ENCODE measurements around the gene ARMS2. TPM values are rescaled to one million over a fixed set of nuclear protein-coding genes. Genes with fewer than 3 reads are reported as not detected.

ARMS2 gene
- total RNA-seq, 2 donors from 2014 or later = not detected

- intact Hi-C loops (cut with DNase I) = no loop called here
- no peak overlapping the region for H3K27ac ChIP-seq
- no peak for TF ChIP-seq CTCF (IDR thresholded peaks at IDR 0.05)
- no peaks in the 10 kb centered on the region for H3K36me3 ChIP-seq
- peak overlapping the region in 1 of 2 donors; percentile 21 for H3K9ac ChIP-seq (ENCODE audit: low read depth in 2 of 2, low read length in 2 of 2)
- peaks cover 20% of the 10 kb centered on the region for H3K27me3 ChIP-seq
- H3K4me3 ChIP-seq = no peak overlapping the region
- peaks cover 3% of the 10 kb centered on the region for H3K4me1 ChIP-seq
- H3K9me3 ChIP-seq = no peaks in the 10 kb centered on the region
- no peak for DNase-seq
Observed at GRCh38 chr10:122463466-122464249, 9.2 kb downstream of the ARMS2 start.

GRCh38 chr10:122464250-122464510 is 9.7 kb downstream of the ARMS2 start:
- H3K4me1 ChIP-seq = peaks cover 3% of the 10 kb centered on the region
- DNase-seq = no peak
- H3K4me3 ChIP-seq = no peak overlapping the region
- H3K9ac ChIP-seq (ENCODE audit: low read depth in 2 of 2, low read length in 2 of 2) = no peak overlapping the region
- intact Hi-C loops (cut with DNase I) = no loop called here
- no peaks in the 10 kb centered on the region for H3K36me3 ChIP-seq
- no peak for TF ChIP-seq CTCF (IDR thresholded peaks at IDR 0.05)
- H3K27me3 ChIP-seq = peaks cover 20% of the 10 kb centered on the region
- no peaks in the 10 kb centered on the region for H3K9me3 ChIP-seq
- H3K27ac ChIP-seq = no peak overlapping the region

GRCh38 chr10:122464586-122464985 is 10.1 kb downstream of the ARMS2 start:
- Histone ChIP-seq H3K9me3 (no peaks in the 10 kb centered on the region), H3K9ac (ENCODE audit: low read depth in 2 of 2, low read length in 2 of 2) (no peak overlapping the region), H3K4me3 (no peak overlapping the region), H3K4me1 (peaks cover 3% of the 10 kb centered on the region), H3K27me3 (peaks cover 20% of the 10 kb centered on the region), H3K36me3 (no peaks in the 10 kb centered on the region), H3K27ac (no peak overlapping the region)
- TF ChIP-seq CTCF (IDR thresholded peaks at IDR 0.05) = no peak
- DNase-seq = no peak
- intact Hi-C loops (cut with DNase I) = no loop called here

- peaks cover 3% of the 10 kb centered on the region for H3K4me1 ChIP-seq
- no peaks in the 10 kb centered on the region for H3K9me3 ChIP-seq
- peaks cover 18% of the 10 kb centered on the region for H3K27me3 ChIP-seq
- H3K9ac ChIP-seq (ENCODE audit: low read depth in 2 of 2, low read length in 2 of 2) = no peak overlapping the region
- intact Hi-C loops (cut with DNase I) = no loop called here
- H3K4me3 ChIP-seq = no peak overlapping the region
- DNase-seq = no peak
- no peak for TF ChIP-seq CTCF (IDR thresholded peaks at IDR 0.05)
- no peaks in the 10 kb centered on the region for H3K36me3 ChIP-seq
- no peak overlapping the region for H3K27ac ChIP-seq
Observed at GRCh38 chr10:122465401-122466040, 11.1 kb downstream of the ARMS2 start.

- no peak for DNase-seq
Observed at GRCh38 chr10:122466951-122467381, 12.5 kb downstream of the ARMS2 start.

More at GRCh38 chr10:122466951-122467381, 12.5 kb downstream of the ARMS2 start:
- intact Hi-C loops (cut with DNase I) = no loop called here
- Histone ChIP-seq H3K9ac (ENCODE audit: low read depth in 2 of 2, low read length in 2 of 2) (no peak overlapping the region), H3K9me3 (no peaks in the 10 kb centered on the region), H3K27ac (no peak overlapping the region), H3K36me3 (no peaks in the 10 kb centered on the region), H3K4me3 (no peak overlapping the region), H3K4me1 (no peaks in the 10 kb centered on the region), H3K27me3 (peaks cover 10% of the 10 kb centered on the region)
- no peak for TF ChIP-seq CTCF (IDR thresholded peaks at IDR 0.05)

Measured in colonic mucosa (tissue), 4 donors.